Chondrocyte (in vitro differentiated cells): ENCODE measurements around the gene CLPTM1L. TPM values are rescaled to one million over a fixed set of nuclear protein-coding genes. Genes with fewer than 3 reads are reported as not detected.

ENCODE experiments used
- DNase-seq: peaks from one replicate; pipeline ENCODE4 v3.0.0; 2021; ENCODE audit warnings: mixed read lengths, low spot score
- H3K27ac Mint-ChIP-seq: one replicate; pipeline ENCODE4 v1.8.0; 2021; ENCODE audit warnings: mild to moderate bottlenecking, moderate library complexity, mixed read lengths; ENCODE audit not compliant: unreplicated experiment
- H3K27me3 Mint-ChIP-seq: 2 replicates; pipeline ENCODE4 v1.8.0; 2021; ENCODE audit warnings: low read depth, mixed read lengths
- H3K36me3 Mint-ChIP-seq: 2 replicates; pipeline ENCODE4 v1.8.0; 2021; ENCODE audit warnings: low read depth, mixed read lengths
- H3K4me1 Mint-ChIP-seq: 2 replicates; pipeline ENCODE4 v1.8.0; 2021; ENCODE audit warnings: low read depth, mild to moderate bottlenecking, mixed read lengths
- H3K4me3 Mint-ChIP-seq: one replicate; pipeline ENCODE4 v1.8.0; 2021; ENCODE audit warnings: mild to moderate bottlenecking, moderate library complexity, mixed read lengths; ENCODE audit not compliant: unreplicated experiment
- H3K9me3 Mint-ChIP-seq: 2 replicates; pipeline ENCODE4 v1.8.0; 2021; ENCODE audit warnings: low read depth, mixed read lengths
- total RNA-seq: library from RNA; stranded (reverse); gene quantifications from 3 replicates; pipeline ENCODE4 v1.2.1, GENCODE V29; 2021
- TF ChIP-seq, protein P1 (sequence below): fragments of 200-600 bp; sonication (generic); IDR thresholded peaks from 2 replicates; pipeline ENCODE4 v1.5.0; 2021; ENCODE audit warnings: antibody characterized with exemption, mild to moderate bottlenecking, moderate library complexity

CLPTM1L gene
- total RNA-seq, 1 donor from 2014 or later, result 81.6 TPM

DNA sequence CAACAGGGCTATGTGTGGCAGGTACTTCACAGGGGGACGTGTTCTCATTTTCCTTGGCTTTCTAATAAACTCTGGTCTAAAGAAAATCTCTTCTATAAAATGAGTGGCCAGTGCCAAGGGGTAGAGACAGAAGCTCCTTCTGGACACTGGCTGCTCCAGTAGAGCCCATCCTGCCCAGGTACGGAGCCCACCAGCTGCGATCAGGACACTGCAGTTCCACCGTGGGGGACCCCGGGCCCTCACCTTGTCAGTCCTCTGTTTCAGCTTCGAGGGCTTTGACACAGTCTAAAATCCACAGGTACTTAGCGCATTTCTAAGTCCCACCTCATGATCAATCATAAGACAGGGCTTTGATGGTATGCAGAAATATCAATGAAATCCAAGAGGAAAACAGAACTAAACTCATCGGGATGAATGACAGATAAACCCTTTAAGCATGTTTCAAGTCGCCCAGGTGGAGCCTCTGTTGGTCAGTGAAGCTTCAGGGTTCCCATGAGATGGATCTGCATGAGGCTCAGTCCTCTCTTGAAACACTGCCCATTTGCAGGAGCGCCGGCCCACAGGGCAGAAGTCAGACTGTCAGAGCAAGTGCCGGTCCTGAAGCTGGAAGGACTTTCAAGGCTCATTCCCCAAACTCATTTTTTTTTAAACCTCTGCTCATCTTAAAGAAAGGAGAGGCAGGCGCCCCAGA lies 29.7 kb downstream of the CLPTM1L start:
- peaks cover 13% of the 10 kb centered on the region for H3K36me3 Mint-ChIP-seq
- no peak overlapping the region for H3K4me3 Mint-ChIP-seq
- TF ChIP-seq, protein P1, sequence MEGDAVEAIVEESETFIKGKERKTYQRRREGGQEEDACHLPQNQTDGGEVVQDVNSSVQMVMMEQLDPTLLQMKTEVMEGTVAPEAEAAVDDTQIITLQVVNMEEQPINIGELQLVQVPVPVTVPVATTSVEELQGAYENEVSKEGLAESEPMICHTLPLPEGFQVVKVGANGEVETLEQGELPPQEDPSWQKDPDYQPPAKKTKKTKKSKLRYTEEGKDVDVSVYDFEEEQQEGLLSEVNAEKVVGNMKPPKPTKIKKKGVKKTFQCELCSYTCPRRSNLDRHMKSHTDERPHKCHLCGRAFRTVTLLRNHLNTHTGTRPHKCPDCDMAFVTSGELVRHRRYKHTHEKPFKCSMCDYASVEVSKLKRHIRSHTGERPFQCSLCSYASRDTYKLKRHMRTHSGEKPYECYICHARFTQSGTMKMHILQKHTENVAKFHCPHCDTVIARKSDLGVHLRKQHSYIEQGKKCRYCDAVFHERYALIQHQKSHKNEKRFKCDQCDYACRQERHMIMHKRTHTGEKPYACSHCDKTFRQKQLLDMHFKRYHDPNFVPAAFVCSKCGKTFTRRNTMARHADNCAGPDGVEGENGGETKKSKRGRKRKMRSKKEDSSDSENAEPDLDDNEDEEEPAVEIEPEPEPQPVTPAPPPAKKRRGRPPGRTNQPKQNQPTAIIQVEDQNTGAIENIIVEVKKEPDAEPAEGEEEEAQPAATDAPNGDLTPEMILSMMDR, result no peak
- H3K27ac Mint-ChIP-seq, result no peak overlapping the region
- no peaks in the 10 kb centered on the region for H3K4me1 Mint-ChIP-seq
- peaks cover 3% of the 10 kb centered on the region for H3K27me3 Mint-ChIP-seq
- DNase-seq, result peak; percentile 29
- peaks cover 10% of the 10 kb centered on the region for H3K9me3 Mint-ChIP-seq

- Mint-ChIP-seq H3K36me3 (peaks cover 13% of the 10 kb centered on the region), H3K9me3 (peaks cover 12% of the 10 kb centered on the region), H3K4me1 (no peaks in the 10 kb centered on the region), H3K27me3 (peaks cover 6% of the 10 kb centered on the region), H3K27ac (no peak overlapping the region), H3K4me3 (no peak overlapping the region)
- peak; percentile 76 for DNase-seq
- TF ChIP-seq, protein P1, result no peak
Observed at GRCh38 chr5:1314564-1314982, 30.3 kb downstream of the CLPTM1L start.

DNA sequence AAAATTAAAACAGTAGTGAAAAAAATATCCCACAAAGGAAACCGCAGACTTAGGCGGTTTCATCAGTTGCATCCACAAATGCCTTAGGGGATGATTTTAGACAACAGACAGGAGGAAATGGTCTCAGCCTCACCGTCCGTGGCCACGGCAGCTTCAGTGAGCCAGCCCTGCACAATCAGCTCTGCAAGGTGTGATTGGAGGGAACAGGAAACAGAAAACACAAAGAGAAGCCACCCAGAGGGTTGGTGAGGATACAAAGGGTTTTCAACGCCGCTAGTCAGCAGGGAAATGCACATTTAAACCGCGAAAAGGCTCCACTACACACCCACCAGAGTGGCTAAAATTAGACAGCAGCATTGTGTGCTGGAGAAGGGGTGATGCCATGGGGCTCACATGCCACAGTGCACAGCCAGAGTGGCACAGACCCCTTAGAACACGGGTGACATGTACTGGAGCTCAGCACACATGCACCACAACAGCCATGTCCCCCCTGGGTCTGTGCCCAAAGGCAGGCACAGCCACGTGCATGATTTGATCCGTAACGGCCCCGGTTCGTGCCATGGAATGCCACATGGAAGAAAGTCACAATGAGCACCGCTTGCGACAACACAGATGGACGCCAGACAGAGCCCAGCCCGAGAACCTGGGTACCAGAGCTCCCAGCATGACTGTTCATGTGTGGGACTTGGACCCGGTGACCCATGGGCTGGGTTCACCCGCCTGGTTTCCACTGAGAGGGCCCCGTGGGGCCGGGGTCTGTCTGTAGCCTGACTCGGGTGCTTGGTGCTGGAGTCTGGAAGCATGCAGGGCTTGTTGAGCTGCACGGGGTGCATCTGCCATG lies 31.7 kb downstream of the CLPTM1L start:
- peak; percentile 88 for DNase-seq

GRCh38 chr5:1312206-1312605 lies 32.7 kb downstream of the CLPTM1L start:
- no peaks in the 10 kb centered on the region for H3K4me1 Mint-ChIP-seq
- peaks cover 5% of the 10 kb centered on the region for H3K36me3 Mint-ChIP-seq
- peaks cover 11% of the 10 kb centered on the region for H3K27me3 Mint-ChIP-seq
- peaks cover 12% of the 10 kb centered on the region for H3K9me3 Mint-ChIP-seq
- H3K27ac Mint-ChIP-seq, result no peak overlapping the region
- TF ChIP-seq, protein P1, result no peak
- H3K4me3 Mint-ChIP-seq, result no peak overlapping the region
- DNase-seq, result peak; percentile 75

More for the DNA sequence above, 31.7 kb downstream of the CLPTM1L start:
- H3K36me3 Mint-ChIP-seq, result peaks cover 11% of the 10 kb centered on the region
- no peaks in the 10 kb centered on the region for H3K4me1 Mint-ChIP-seq
- H3K27ac Mint-ChIP-seq, result no peak overlapping the region
- TF ChIP-seq, protein P1, result no peak
- no peak overlapping the region for H3K4me3 Mint-ChIP-seq
- H3K9me3 Mint-ChIP-seq, result peaks cover 12% of the 10 kb centered on the region
- H3K27me3 Mint-ChIP-seq, result peaks cover 11% of the 10 kb centered on the region

DNA sequence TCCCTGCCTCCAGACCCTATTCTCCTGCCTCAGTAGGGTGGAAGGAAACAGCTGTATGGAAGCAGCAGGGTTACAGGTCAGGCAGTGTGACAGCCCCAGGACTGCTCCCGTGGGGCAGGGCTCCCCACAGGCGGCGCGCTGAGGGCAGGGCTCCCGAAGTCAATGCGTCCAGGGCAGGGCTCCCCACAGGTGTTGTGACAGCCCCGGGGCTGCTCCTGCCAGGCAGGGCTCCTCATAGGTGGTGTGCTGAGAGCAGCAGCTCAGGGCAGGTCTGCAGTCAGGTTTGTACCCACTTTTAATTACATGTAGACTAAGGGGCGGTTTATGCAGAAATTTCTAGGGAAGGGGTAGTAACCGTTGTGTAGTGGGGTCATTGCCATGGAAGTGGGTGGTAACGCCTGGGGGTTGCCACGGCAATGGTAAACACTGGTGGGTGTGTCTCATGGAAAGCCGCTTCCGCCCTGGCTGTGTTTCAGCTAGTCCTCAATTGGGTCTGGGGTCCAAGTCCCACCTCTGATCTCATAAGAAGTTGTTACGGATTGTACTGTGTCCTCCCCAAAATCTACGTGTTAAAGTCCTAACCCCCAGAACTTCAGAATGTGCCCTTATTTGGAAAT lies 33.4 kb downstream of the CLPTM1L start:
- no peak overlapping the region for H3K4me3 Mint-ChIP-seq
- no peaks in the 10 kb centered on the region for H3K4me1 Mint-ChIP-seq
- H3K9me3 Mint-ChIP-seq, result peaks cover 12% of the 10 kb centered on the region
- DNase-seq, result peak; percentile 83
- peaks cover 13% of the 10 kb centered on the region for H3K27me3 Mint-ChIP-seq
- TF ChIP-seq, protein P1, result no peak
- H3K36me3 Mint-ChIP-seq, result peaks cover 3% of the 10 kb centered on the region
- no peak overlapping the region for H3K27ac Mint-ChIP-seq
